NT2/D1 (cell line): ENCODE results near the gene AGMO.

Source experiments
- SUZ12 ChIP-seq: IDR thresholded peaks from 2 replicates; pipeline ENCODE4 v1.6.1; 2011; ENCODE audit not compliant: insufficient read length, insufficient read depth; ENCODE audit errors: extremely low read depth
- YY1 ChIP-seq: IDR thresholded peaks from 2 replicates; pipeline ENCODE4 v1.6.1; 2011; ENCODE audit not compliant: insufficient read length, insufficient read depth
- ZNF274 ChIP-seq: IDR thresholded peaks from 2 replicates; pipeline ENCODE4 v1.6.1; 2011; ENCODE audit warnings: mild to moderate bottlenecking, low read depth, low read length

- no peak for TF ChIP-seq ZNF274
- TF ChIP-seq YY1, result no peak
- TF ChIP-seq SUZ12, result no peak
These were observed 352.4 kb downstream of the AGMO start for GRCh38 chr7:15209429-15209828.
